ENCODE results near the gene DNAH17. TPM values are rescaled to one million over a fixed set of nuclear protein-coding genes. Genes with fewer than 3 reads are reported as not detected.
A peak's percentile ranks its signal among the peaks of the same experiment; 100 is the strongest.

DNAH17 gene
- polyA plus RNA-seq, 3 donors, result 0.01 to 0.51 (median 0.11) TPM

- Histone ChIP-seq H3K27me3 (ENCODE audit: control insufficient read depth in 2 of 2, insufficient read depth in 2 of 2, low read length in 2 of 2) (no peaks in the 10 kb centered on the region), H3K27ac (ENCODE audit: low read depth in 1 of 2, low read length in 2 of 2) (peak overlapping the region in 1 of 2 donors; percentile 48), H3K36me3 (replicated peaks in 1 of 2; ENCODE audit: control insufficient read depth in 1 of 2, insufficient read depth in 2 of 2, low read length in 2 of 2) (peaks cover 40 to 71% of the 10 kb centered on the region in 2 donors), H3K9ac (ENCODE audit: insufficient read depth, low read length, poor library complexity, severe bottlenecking) (no peak overlapping the region), H3K4me2 (replicated peaks; ENCODE audit: extremely low read depth, low read length, poor library complexity, severe bottlenecking) (no peak overlapping the region), H3K9me3 (replicated peaks in 1 of 2; ENCODE audit: control insufficient read depth in 1 of 2, insufficient read depth in 1 of 2, low read length in 2 of 2) (no peaks in the 10 kb centered on the region), H3K79me2 (ENCODE audit: insufficient read depth, low read length) (peaks cover 86% of the 10 kb centered on the region), H2AFZ (ENCODE audit: insufficient read depth, low read depth, low read length, poor library complexity, severe bottlenecking) (no peak overlapping the region), H3K4me3 (replicated peaks in 1 of 3; ENCODE audit: low read depth in 2 of 3, low read length in 3 of 3) (no peak overlapping the region), H3K4me1 (ENCODE audit: control insufficient read depth in 1 of 2, insufficient read depth in 2 of 2, low read length in 2 of 2) (peaks cover 34% of the 10 kb centered on the region in 2 donors), H4K20me1 (ENCODE audit: insufficient read depth, low read length) (peaks cover 52% of the 10 kb centered on the region)
- 100% methylated on average over 3 of the region's 6 CpGs for WGBS (ENCODE audit: insufficient coverage)
- DNase-seq, result no peak
- Mint-ChIP-seq H3K27me3 (ENCODE audit: low read depth in 3 of 3) (peaks cover 0 to 1% (median 0%) of the 10 kb centered on the region in 3 donors), H3K27ac (peak overlapping the region in 4 of 7 donors; percentile 48 to 73 (median 57)), H3K9me3 (no peaks in the 10 kb centered on the region), H3K4me1 (peaks cover 34% of the 10 kb centered on the region), H3K4me3 (no peak overlapping the region), H3K36me3 (peaks cover 65 to 79% of the 10 kb centered on the region in 2 donors)
- intact Hi-C loops (cut with micrococcal nuclease), result no loop called here
- TF ChIP-seq CTCF (IDR thresholded peaks at IDR 0.05), result no peak
Observed at GRCh38 chr17:78392295-78392694, 184.9 kb downstream of the DNAH17 start.

GRCh38 chr17:78391843-78392242 is 185.4 kb downstream of the DNAH17 start:
- H3K9me3 ChIP-seq (replicated peaks in 1 of 2; ENCODE audit: control insufficient read depth in 1 of 2, insufficient read depth in 1 of 2, low read length in 2 of 2), result no peaks in the 10 kb centered on the region
- peaks cover 86% of the 10 kb centered on the region for H3K79me2 ChIP-seq (ENCODE audit: insufficient read depth, low read length)
- TF ChIP-seq CTCF (IDR thresholded peaks at IDR 0.05), result no peak
- H3K4me3 ChIP-seq (replicated peaks in 1 of 3; ENCODE audit: low read depth in 2 of 3, low read length in 3 of 3), result no peak overlapping the region
- H4K20me1 ChIP-seq (ENCODE audit: insufficient read depth, low read length), result peaks cover 47% of the 10 kb centered on the region
- peak overlapping the region in 4 of 7 donors; percentile 13 to 62 (median 47) for H3K27ac Mint-ChIP-seq
- H3K36me3 Mint-ChIP-seq, result peaks cover 60 to 76% of the 10 kb centered on the region in 2 donors
- intact Hi-C loops (cut with micrococcal nuclease), result no loop called here
- H2AFZ ChIP-seq (ENCODE audit: insufficient read depth, low read depth, low read length, poor library complexity, severe bottlenecking), result no peak overlapping the region
- H3K4me3 Mint-ChIP-seq, result no peak overlapping the region
- WGBS (ENCODE audit: insufficient coverage), result 93% methylated on average over 3 of the region's 4 CpGs
- H3K4me1 Mint-ChIP-seq, result peaks cover 37% of the 10 kb centered on the region
- peaks cover 0 to 1% (median 0%) of the 10 kb centered on the region in 3 donors for H3K27me3 Mint-ChIP-seq (ENCODE audit: low read depth in 3 of 3)
- H3K4me2 ChIP-seq (replicated peaks; ENCODE audit: extremely low read depth, low read length, poor library complexity, severe bottlenecking), result no peak overlapping the region
- no peaks in the 10 kb centered on the region for H3K27me3 ChIP-seq (ENCODE audit: control insufficient read depth in 2 of 2, insufficient read depth in 2 of 2, low read length in 2 of 2)
- no peak overlapping the region for H3K9ac ChIP-seq (ENCODE audit: insufficient read depth, low read length, poor library complexity, severe bottlenecking)
- no peak for DNase-seq
- H3K4me1 ChIP-seq (ENCODE audit: control insufficient read depth in 1 of 2, insufficient read depth in 2 of 2, low read length in 2 of 2), result peaks cover 38 to 39% of the 10 kb centered on the region in 2 donors
- peaks cover 36 to 66% of the 10 kb centered on the region in 2 donors for H3K36me3 ChIP-seq (replicated peaks in 1 of 2; ENCODE audit: control insufficient read depth in 1 of 2, insufficient read depth in 2 of 2, low read length in 2 of 2)
- no peaks in the 10 kb centered on the region for H3K9me3 Mint-ChIP-seq
- no peak overlapping the region for H3K27ac ChIP-seq (ENCODE audit: low read depth in 1 of 2, low read length in 2 of 2)

All from CD14-positive monocyte (primary cell).